Uterus (tissue), 2 donors: Measurements from ENCODE around the gene NLN.

ENCODE experiments used
- POLR2A ChIP-seq, 2 donors: fragments of 450-650 bp; IDR thresholded peaks; one replicate each; pipeline ENCODE4 v1.6.1; 2016; ENCODE audit warnings: antibody characterized with exemption in 2 of 2, mild to moderate bottlenecking in 1 of 2, moderate library complexity in 1 of 2
- TF ChIP-seq, protein P1 (sequence below), 4 experiments: fragments of 200-600 bp in 2 of 4; fragments of 450-650 bp in 2 of 4; sonication (generic) in 2 of 4; IDR thresholded peaks; one replicate each; pipeline ENCODE4 v1.5.1; 2016 to 2019; ENCODE audit warnings: antibody characterized with exemption in 4 of 4, mild to moderate bottlenecking in 2 of 4, moderate library complexity in 1 of 4

DNA sequence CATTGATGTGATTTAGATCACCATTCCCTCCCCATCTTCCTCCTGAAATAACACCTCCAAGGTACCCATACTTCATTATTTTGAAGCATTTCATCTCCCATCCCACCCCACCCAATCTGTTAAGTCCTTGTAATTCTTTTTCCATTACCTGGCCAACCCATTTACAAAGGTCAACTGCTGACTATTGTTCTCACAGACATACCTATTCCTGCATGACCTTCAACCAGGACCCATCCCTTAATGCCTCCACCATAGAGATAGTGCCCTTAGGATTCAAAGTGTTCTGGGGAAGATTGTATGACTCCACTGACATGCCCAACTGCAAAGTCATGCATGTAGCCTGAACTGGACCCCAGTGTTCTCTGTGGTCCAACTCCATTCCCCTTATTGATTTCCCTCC, 91.2 kb downstream of the NLN start:
- TF ChIP-seq, protein P1, sequence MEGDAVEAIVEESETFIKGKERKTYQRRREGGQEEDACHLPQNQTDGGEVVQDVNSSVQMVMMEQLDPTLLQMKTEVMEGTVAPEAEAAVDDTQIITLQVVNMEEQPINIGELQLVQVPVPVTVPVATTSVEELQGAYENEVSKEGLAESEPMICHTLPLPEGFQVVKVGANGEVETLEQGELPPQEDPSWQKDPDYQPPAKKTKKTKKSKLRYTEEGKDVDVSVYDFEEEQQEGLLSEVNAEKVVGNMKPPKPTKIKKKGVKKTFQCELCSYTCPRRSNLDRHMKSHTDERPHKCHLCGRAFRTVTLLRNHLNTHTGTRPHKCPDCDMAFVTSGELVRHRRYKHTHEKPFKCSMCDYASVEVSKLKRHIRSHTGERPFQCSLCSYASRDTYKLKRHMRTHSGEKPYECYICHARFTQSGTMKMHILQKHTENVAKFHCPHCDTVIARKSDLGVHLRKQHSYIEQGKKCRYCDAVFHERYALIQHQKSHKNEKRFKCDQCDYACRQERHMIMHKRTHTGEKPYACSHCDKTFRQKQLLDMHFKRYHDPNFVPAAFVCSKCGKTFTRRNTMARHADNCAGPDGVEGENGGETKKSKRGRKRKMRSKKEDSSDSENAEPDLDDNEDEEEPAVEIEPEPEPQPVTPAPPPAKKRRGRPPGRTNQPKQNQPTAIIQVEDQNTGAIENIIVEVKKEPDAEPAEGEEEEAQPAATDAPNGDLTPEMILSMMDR (IDR thresholded peaks at IDR 0.05) = no peak
- TF ChIP-seq POLR2A (IDR thresholded peaks at IDR 0.05) = no peak
